ENCODE measurements around the gene CNOT6L.
A peak's percentile ranks its signal among the peaks of the same experiment; 100 is the strongest.

The CNOT6L gene

GRCh38 chr4:77742054-77742453 is 77.1 kb downstream of the CNOT6L start:
- H3K27me3 ChIP-seq (ENCODE audit: insufficient read depth, poor library complexity, severe bottlenecking): no peaks in the 10 kb centered on the region
- no peak for TF ChIP-seq SPI1 (IDR thresholded peaks at IDR 0.05; ENCODE audit: borderline replicate concordance, low read depth)
- TF ChIP-seq GABPA (IDR thresholded peaks at IDR 0.05; ENCODE audit: low read depth): no peak
- TF ChIP-seq, protein P1, sequence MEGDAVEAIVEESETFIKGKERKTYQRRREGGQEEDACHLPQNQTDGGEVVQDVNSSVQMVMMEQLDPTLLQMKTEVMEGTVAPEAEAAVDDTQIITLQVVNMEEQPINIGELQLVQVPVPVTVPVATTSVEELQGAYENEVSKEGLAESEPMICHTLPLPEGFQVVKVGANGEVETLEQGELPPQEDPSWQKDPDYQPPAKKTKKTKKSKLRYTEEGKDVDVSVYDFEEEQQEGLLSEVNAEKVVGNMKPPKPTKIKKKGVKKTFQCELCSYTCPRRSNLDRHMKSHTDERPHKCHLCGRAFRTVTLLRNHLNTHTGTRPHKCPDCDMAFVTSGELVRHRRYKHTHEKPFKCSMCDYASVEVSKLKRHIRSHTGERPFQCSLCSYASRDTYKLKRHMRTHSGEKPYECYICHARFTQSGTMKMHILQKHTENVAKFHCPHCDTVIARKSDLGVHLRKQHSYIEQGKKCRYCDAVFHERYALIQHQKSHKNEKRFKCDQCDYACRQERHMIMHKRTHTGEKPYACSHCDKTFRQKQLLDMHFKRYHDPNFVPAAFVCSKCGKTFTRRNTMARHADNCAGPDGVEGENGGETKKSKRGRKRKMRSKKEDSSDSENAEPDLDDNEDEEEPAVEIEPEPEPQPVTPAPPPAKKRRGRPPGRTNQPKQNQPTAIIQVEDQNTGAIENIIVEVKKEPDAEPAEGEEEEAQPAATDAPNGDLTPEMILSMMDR (IDR thresholded peaks at IDR 0.05; ENCODE audit: insufficient read depth, low read length): no peak
- no peak for TF ChIP-seq POLR2AphosphoS5 (IDR thresholded peaks at IDR 0.05; ENCODE audit: low read depth)
- TF ChIP-seq REST (IDR thresholded peaks at IDR 0.05; ENCODE audit: insufficient replicate concordance, low read depth): no peak
- no peak overlapping the region for H3K27ac ChIP-seq (replicated peaks)
- DNase-seq (ENCODE audit: low read depth in 1 of 2, low spot score in 1 of 2): no peak
- H3K4me3 ChIP-seq (replicated peaks; ENCODE audit: insufficient read depth, low read length): no peak overlapping the region

DNA sequence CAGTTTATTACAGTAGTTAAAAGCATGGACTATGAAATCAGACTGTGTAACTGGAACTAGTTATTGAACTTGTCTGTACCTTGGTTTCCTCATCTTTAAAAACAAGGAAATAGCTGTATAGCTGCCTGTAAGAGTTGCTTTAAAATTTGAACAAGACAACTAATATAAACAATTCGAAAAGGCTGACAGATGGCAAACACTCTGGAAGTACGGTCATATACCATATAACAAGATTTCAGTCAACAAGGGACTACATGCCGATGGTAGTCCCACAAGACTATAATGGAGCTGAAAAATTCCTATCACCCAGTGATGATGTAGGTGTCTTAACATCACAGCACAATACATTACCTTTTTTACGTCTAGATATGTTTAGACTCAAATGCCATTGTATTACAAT is 78.7 kb downstream of the CNOT6L start:
- Histone ChIP-seq H3K27ac (replicated peaks) (no peak overlapping the region), H3K27me3 (ENCODE audit: insufficient read depth, poor library complexity, severe bottlenecking) (no peaks in the 10 kb centered on the region), H3K4me3 (replicated peaks; ENCODE audit: insufficient read depth, low read length) (no peak overlapping the region)
- TF ChIP-seq, protein P1 (IDR thresholded peaks at IDR 0.05; ENCODE audit: insufficient read depth, low read length): no peak
- TF ChIP-seq SPI1 (IDR thresholded peaks at IDR 0.05; ENCODE audit: borderline replicate concordance, low read depth): no peak
- no peak for TF ChIP-seq POLR2AphosphoS5 (IDR thresholded peaks at IDR 0.05; ENCODE audit: low read depth)
- no peak for TF ChIP-seq GABPA (IDR thresholded peaks at IDR 0.05; ENCODE audit: low read depth)
- no peak for TF ChIP-seq REST (IDR thresholded peaks at IDR 0.05; ENCODE audit: insufficient replicate concordance, low read depth)
- no peak for DNase-seq (ENCODE audit: low read depth in 1 of 2, low spot score in 1 of 2)

GRCh38 chr4:77734928-77735327 is 84.2 kb downstream of the CNOT6L start:
- no peaks in the 10 kb centered on the region for H3K27me3 ChIP-seq (ENCODE audit: insufficient read depth, poor library complexity, severe bottlenecking)
- peak overlapping the region; percentile 27; the same call in 1 of the 2 replicates for H3K27ac ChIP-seq (replicated peaks)
- DNase-seq (ENCODE audit: low read depth in 1 of 2, low spot score in 1 of 2): peak; percentile 2 to 83
- H3K4me3 ChIP-seq (replicated peaks; ENCODE audit: insufficient read depth, low read length): peak overlapping the region; percentile 21
- no peak for TF ChIP-seq GABPA (IDR thresholded peaks at IDR 0.05; ENCODE audit: low read depth)
- no peak for TF ChIP-seq POLR2AphosphoS5 (IDR thresholded peaks at IDR 0.05; ENCODE audit: low read depth)

- TF ChIP-seq, protein P1 (IDR thresholded peaks at IDR 0.05; ENCODE audit: insufficient read depth, low read length): no peak
- TF ChIP-seq SPI1 (IDR thresholded peaks at IDR 0.05; ENCODE audit: borderline replicate concordance, low read depth): peak; percentile 33; the same call in 1 of the 2 replicates
- DNase-seq (ENCODE audit: low read depth in 1 of 2, low spot score in 1 of 2): no peak
- H3K4me3 ChIP-seq (replicated peaks; ENCODE audit: insufficient read depth, low read length): no peak overlapping the region
- H3K27ac ChIP-seq (replicated peaks): no peak overlapping the region
- H3K27me3 ChIP-seq (ENCODE audit: insufficient read depth, poor library complexity, severe bottlenecking): no peaks in the 10 kb centered on the region
Measured at GRCh38 chr4:77731656-77732055, 87.5 kb downstream of the CNOT6L start.
